Peyer's patch (tissue), 4 donors: ENCODE results near the gene ITPR1.

Source experiments
- POLR2A ChIP-seq, 2 donors: fragments of 450-650 bp; IDR thresholded peaks; one replicate each; pipeline ENCODE4 v1.5.1; 2017; ENCODE audit warnings: antibody characterized with exemption in 2 of 2, mild to moderate bottlenecking in 2 of 2, moderate library complexity in 2 of 2
- TF ChIP-seq, protein P1 (sequence below), 6 experiments: fragments of 450-650 bp in 4 of 6; fragments of 200-600 bp in 2 of 6; sonication (generic) in 1 of 6; IDR thresholded peaks; one replicate each; pipeline ENCODE4 v1.5.1; 2017 to 2019; ENCODE audit warnings: antibody characterized with exemption in 6 of 6, mild to moderate bottlenecking in 3 of 6, moderate library complexity in 1 of 6

DNA sequence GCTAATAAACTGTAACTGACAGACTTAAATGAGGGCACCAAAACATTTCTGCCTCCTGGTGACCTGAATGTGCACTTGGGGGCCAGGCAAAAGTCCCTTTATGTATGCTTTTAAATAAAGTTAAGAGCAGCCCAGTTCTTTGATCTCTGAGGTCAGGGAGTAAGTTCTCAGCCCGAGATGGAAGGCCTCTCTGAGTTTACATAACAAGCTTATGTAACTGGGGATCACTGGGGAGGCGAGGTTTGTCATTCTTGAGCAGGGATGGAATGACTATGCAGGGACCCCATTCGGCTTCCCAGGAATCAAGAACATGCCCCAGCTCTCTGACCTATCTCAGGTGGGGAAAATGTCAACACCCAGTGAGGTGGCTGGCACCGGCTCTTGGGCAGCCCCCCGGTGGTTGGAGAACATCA, 287.4 kb downstream of the ITPR1 start:
- TF ChIP-seq, protein P1, sequence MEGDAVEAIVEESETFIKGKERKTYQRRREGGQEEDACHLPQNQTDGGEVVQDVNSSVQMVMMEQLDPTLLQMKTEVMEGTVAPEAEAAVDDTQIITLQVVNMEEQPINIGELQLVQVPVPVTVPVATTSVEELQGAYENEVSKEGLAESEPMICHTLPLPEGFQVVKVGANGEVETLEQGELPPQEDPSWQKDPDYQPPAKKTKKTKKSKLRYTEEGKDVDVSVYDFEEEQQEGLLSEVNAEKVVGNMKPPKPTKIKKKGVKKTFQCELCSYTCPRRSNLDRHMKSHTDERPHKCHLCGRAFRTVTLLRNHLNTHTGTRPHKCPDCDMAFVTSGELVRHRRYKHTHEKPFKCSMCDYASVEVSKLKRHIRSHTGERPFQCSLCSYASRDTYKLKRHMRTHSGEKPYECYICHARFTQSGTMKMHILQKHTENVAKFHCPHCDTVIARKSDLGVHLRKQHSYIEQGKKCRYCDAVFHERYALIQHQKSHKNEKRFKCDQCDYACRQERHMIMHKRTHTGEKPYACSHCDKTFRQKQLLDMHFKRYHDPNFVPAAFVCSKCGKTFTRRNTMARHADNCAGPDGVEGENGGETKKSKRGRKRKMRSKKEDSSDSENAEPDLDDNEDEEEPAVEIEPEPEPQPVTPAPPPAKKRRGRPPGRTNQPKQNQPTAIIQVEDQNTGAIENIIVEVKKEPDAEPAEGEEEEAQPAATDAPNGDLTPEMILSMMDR (IDR thresholded peaks at IDR 0.05): no peak
- no peak for TF ChIP-seq POLR2A (IDR thresholded peaks at IDR 0.05)
